AG10803 (cell line): Measurements from ENCODE around the gene CARD8.

Experiments used
- DNase-seq: peaks from one replicate; pipeline ENCODE4 v3.0.0; 2010; ENCODE audit warnings: low read depth
- H3K4me3 ChIP-seq: 2 replicates; pipeline ENCODE4 v1.5.1; 2011; ENCODE audit warnings: mild to moderate bottlenecking, low read length, control low read depth
- CTCF ChIP-seq: conservative IDR thresholded peaks from 2 replicates; pipeline ENCODE4 v1.5.1; 2011; ENCODE audit warnings: mild to moderate bottlenecking, low read length, control low read depth, inconsistent platforms

Gene CARD8, protein sequence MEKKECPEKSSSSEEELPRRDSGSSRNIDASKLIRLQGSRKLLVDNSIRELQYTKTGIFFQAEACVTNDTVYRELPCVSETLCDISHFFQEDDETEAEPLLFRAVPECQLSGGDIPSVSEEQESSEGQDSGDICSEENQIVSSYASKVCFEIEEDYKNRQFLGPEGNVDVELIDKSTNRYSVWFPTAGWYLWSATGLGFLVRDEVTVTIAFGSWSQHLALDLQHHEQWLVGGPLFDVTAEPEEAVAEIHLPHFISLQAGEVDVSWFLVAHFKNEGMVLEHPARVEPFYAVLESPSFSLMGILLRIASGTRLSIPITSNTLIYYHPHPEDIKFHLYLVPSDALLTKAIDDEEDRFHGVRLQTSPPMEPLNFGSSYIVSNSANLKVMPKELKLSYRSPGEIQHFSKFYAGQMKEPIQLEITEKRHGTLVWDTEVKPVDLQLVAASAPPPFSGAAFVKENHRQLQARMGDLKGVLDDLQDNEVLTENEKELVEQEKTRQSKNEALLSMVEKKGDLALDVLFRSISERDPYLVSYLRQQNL

GRCh38 chr19:48255376-48256303 lies at the start of gene CARD8:
Gene CARD8, minus strand, starts transcription at chr19:48255912. Its CDS starts 14,892 bp downstream, at chr19:48241020.
- peak; percentile 23 for TF ChIP-seq CTCF
- peak within 1 kb of the TSS; percentile 92 for H3K4me3 ChIP-seq
- DNase-seq = peak; percentile 87

DNA sequence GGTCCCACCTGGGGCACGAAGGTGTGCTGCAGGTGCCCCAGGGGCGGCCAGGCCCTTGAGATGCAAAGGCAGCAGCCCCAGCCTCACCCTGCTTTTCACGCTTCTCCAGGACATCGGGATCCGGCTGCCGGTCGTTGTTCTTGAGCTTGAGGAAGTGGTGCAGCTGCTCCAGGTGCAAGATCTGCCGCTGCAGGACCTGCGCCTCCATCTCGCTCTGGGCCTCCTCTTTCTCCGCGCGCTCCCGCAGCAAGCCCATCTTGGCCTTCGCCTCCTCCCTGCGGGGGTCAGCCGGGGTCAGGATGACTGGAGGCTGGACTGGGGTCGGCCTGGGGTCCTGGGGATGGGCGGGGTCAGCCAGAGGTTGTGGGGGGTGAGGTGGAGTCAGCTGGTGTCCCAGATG lies 48.2 kb upstream of the CARD8 start:
- no peak for TF ChIP-seq CTCF
- no peak for DNase-seq
- H3K4me3 ChIP-seq = no peak overlapping the region

DNA sequence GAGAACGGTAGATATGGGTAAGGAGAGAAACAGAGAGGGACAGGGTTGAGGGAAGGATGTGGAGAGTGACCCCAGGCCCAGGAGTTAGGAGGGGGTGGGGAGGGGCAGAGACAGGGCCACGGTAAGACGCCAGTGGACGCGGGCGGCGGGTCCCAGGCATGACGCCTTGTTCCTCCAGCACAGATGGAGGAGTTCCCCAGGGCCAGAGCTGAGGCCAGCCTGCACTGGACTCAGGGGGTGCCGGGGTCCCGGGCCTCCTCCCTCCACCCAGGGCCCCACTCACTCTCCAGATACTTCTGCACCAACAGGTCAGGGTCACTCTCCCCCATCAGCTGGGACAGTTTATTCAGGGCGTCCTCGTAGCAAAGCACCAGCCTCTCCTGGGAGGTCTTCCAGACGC lies 47.7 kb upstream of the CARD8 start:
- no peak overlapping the region for H3K4me3 ChIP-seq
- TF ChIP-seq CTCF = no peak
- DNase-seq = no peak

GRCh38 chr19:48302600-48302959 lies 46.9 kb upstream of the CARD8 start:
- no peak overlapping the region for H3K4me3 ChIP-seq
- no peak for DNase-seq
- no peak for TF ChIP-seq CTCF

DNA sequence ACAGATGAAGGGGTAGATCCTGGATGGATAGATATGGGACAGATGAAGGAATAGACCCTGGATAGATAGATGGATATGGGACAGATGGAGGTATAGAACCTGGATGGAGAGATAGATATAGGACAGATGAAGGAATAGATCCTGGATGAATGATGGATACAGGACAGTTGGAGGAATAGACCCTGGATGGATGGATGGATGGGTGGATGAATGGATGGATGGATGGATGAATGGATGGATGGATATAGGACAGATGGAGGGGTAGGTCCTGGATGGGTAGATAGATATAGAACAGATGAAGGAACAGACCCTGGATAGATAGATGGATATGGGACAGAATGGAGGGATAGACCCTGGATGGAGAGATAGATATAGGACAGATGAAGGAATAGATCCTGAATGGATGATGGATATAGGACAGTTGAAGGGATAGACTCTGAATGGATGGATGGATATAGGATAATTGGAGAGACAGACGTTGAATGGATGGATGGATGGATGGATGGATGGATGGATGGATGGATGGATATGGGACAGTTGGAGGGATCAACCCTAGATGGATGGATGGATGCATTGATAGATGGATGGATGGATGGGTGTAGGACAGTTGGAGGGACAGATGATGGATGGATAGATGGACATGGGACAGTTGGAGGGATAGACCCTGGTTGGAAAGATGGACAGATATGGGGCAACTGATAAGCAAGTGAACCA lies 46.3 kb upstream of the CARD8 start:
- no peak for TF ChIP-seq CTCF

DNA sequence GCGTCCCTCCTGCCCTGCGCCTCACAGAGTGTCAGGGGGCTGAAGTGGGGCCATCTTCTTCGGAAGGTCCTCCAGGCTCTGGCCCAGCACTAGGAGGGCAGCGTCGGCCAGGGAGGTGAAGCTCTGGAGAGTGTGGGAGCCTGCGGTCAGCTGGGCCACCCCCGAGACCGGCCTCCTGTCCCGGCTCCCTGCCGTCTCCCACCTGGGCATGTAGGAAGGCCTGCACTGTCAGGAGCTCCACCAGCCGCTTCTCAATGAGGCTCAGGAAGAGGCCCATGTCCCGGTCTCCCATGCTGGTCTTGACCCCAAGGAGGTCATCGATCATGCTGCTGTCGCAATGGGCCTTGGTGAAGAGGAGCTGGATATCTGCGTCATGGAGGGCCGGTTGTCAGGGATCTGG lies 42.3 kb upstream of the CARD8 start:
- no peak overlapping the region for H3K4me3 ChIP-seq
- no peak for TF ChIP-seq CTCF
- DNase-seq = no peak

More for the DNA sequence above, 46.3 kb upstream of the CARD8 start:
- no peak for DNase-seq
- H3K4me3 ChIP-seq = no peak overlapping the region
